Progenitor cell of endocrine pancreas (in vitro differentiated cells): ENCODE measurements around the gene HTR1D. TPM values are rescaled to one million over a fixed set of nuclear protein-coding genes. Genes with fewer than 3 reads are reported as not detected.

Experiments used
- DNase-seq: peaks from one replicate; pipeline ENCODE4 v3.0.0; 2021; ENCODE audit warnings: low spot score; ENCODE audit not compliant: unreplicated experiment
- H3K27ac Mint-ChIP-seq: 2 replicates; pipeline ENCODE4 v1.8.0; 2021; ENCODE audit warnings: mild to moderate bottlenecking, moderate library complexity, mixed read lengths
- H3K27me3 Mint-ChIP-seq: 2 replicates; pipeline ENCODE4 v1.8.0; 2021; ENCODE audit warnings: mixed read lengths
- H3K36me3 Mint-ChIP-seq: 2 replicates; pipeline ENCODE4 v1.8.0; 2022; ENCODE audit warnings: mixed read lengths; ENCODE audit not compliant: insufficient read depth
- H3K4me1 Mint-ChIP-seq: 2 replicates; pipeline ENCODE4 v1.8.0; 2021; ENCODE audit warnings: low read depth, mixed read lengths
- H3K4me3 Mint-ChIP-seq: 2 replicates; pipeline ENCODE4 v1.8.0; 2021; ENCODE audit warnings: low read depth, mild to moderate bottlenecking, moderate library complexity, mixed read lengths
- H3K9me3 Mint-ChIP-seq: 2 replicates; pipeline ENCODE4 v1.8.0; 2021; ENCODE audit warnings: low read depth, mixed read lengths
- CTCF ChIP-seq: fragments of 200-600 bp; sonication (generic); IDR thresholded peaks from one replicate; pipeline ENCODE4 v1.5.0; 2021; ENCODE audit warnings: antibody characterized with exemption, mild to moderate bottlenecking; ENCODE audit not compliant: unreplicated experiment
- total RNA-seq: library from RNA; stranded (reverse); gene quantifications from 2 replicates; pipeline ENCODE4 v1.2.1, GENCODE V29; 2021

The HTR1D gene
- total RNA-seq, 1 donor from 2014 or later, result 0.31 TPM

GRCh38 chr1:23169727-23170335 lies 47.5 kb downstream of the HTR1D start:
- peaks cover 7% of the 10 kb centered on the region for H3K27me3 Mint-ChIP-seq
- no peak overlapping the region for H3K27ac Mint-ChIP-seq
- no peaks in the 10 kb centered on the region for H3K9me3 Mint-ChIP-seq
- H3K36me3 Mint-ChIP-seq, result no peaks in the 10 kb centered on the region
- H3K4me3 Mint-ChIP-seq, result peak overlapping the region; percentile 99
- no peak for TF ChIP-seq CTCF
- DNase-seq, result no peak
- peaks cover 11% of the 10 kb centered on the region for H3K4me1 Mint-ChIP-seq

GRCh38 chr1:23169195-23169575 lies 48.1 kb downstream of the HTR1D start:
- Mint-ChIP-seq H3K4me3 (peak overlapping the region; percentile 99), H3K9me3 (no peaks in the 10 kb centered on the region), H3K4me1 (peaks cover 12% of the 10 kb centered on the region), H3K27me3 (peaks cover 3% of the 10 kb centered on the region), H3K27ac (peak overlapping the region; percentile 84), H3K36me3 (no peaks in the 10 kb centered on the region)
- no peak for TF ChIP-seq CTCF
- no peak for DNase-seq

- peak; percentile 87 for DNase-seq
- Mint-ChIP-seq H3K27ac (peak within 1 kb of the TSS; percentile 99), H3K9me3 (no peaks in the 10 kb centered on the region), H3K4me3 (peak within 1 kb of the TSS; percentile 99), H3K4me1 (peaks cover 12% of the 10 kb centered on the region), H3K27me3 (peaks cover 3% of the 10 kb centered on the region), H3K36me3 (no peaks in the 10 kb centered on the region)
- no peak for TF ChIP-seq CTCF
These were observed 48.7 kb downstream of the HTR1D start, which contains the start of gene LUZP1 for GRCh38 chr1:23168445-23169194. Gene LUZP1 (minus strand): TSS chr1:23168856.

GRCh38 chr1:23168079-23168444 lies 49.2 kb downstream of the HTR1D start:
- Mint-ChIP-seq H3K9me3 (no peaks in the 10 kb centered on the region), H3K27me3 (peaks cover 3% of the 10 kb centered on the region), H3K4me3 (peak overlapping the region; percentile 99), H3K36me3 (no peaks in the 10 kb centered on the region), H3K27ac (peak overlapping the region; percentile 99), H3K4me1 (peaks cover 12% of the 10 kb centered on the region)
- no peak for TF ChIP-seq CTCF
- peak; percentile 43 for DNase-seq

- H3K27me3 Mint-ChIP-seq, result peaks cover 3% of the 10 kb centered on the region
- no peaks in the 10 kb centered on the region for H3K36me3 Mint-ChIP-seq
- no peak for TF ChIP-seq CTCF
- no peaks in the 10 kb centered on the region for H3K9me3 Mint-ChIP-seq
- peak overlapping the region; percentile 95 for H3K27ac Mint-ChIP-seq
- peaks cover 12% of the 10 kb centered on the region for H3K4me1 Mint-ChIP-seq
- no peak for DNase-seq
- peak overlapping the region; percentile 99 for H3K4me3 Mint-ChIP-seq
These were observed 49.8 kb downstream of the HTR1D start for GRCh38 chr1:23167353-23168078.
